ENCODE data around the gene IFNA10.
"Not testable (repeated sequence)": the region's sequence is repeated elsewhere in the genome, so short reads cannot be mapped to it uniquely, and the experiment has no call there.

IFNA10 gene

DNA sequence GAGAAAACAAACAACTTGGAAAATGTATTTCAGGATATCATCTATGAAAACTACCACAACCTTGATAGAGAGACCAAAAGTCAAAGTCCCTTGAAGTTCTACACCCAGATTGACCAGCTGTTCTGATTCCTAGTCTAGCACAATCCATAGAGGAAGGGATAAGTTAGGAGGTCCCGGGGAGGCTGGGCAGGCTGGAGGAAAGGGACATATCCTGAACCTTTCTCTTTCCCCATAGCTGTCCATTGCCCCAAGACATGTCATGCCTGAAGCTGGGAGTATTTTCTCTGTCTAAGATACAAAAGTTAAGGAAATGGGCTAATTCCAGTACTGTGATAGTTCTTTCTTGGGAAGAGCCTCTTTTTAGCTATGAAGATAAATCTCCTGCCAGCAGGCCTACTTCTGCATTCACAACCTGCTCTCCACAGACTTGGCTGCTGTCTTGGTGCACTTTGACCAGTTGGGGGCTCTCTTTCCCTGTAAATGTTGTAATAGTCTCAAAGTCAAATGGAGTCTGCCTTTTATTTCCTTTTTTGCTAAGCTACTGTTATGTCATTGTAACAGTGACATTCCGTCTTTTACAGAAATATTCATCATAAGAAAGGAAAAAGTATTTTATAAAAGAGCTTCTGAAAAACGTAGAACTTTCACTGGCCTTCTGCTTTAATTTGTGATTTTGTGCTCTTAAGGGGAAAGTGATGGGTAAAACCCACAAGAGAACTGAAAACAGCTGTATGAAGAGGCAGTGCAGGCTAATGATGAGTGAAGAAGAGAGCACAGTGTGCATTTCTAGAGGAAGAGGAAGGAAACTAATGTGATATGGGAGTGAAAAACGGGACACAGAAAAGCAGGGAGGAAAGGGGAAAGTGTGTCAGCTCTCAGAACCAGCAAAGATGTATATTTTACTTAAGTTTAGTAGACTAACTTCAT lies 23.9 kb downstream of the IFNA10 start:
- H3K36me3 ChIP-seq (ENCODE audit: control insufficient read depth in 1 of 2, insufficient read depth in 2 of 2, low read length in 2 of 2); H3K27ac ChIP-seq (ENCODE audit: low read length); H3K9me3 ChIP-seq (ENCODE audit: control insufficient read depth in 1 of 2, low read length in 2 of 2); H3K4me3 ChIP-seq (ENCODE audit: low read depth in 1 of 2, low read length in 2 of 2); H3K27me3 ChIP-seq (ENCODE audit: low read depth, low read length); H3K4me1 ChIP-seq (ENCODE audit: control insufficient read depth in 1 of 2, insufficient read depth in 2 of 2, low read length in 2 of 2): not testable (repeated sequence)

GRCh38 chr9:21174671-21175070 lies 32.3 kb downstream of the IFNA10 start:
- H3K4me3 ChIP-seq (ENCODE audit: low read depth in 1 of 2, low read length in 2 of 2): no peak overlapping the region
- H3K4me1 ChIP-seq (ENCODE audit: control insufficient read depth in 1 of 2, insufficient read depth in 2 of 2, low read length in 2 of 2): no peaks in the 10 kb centered on the region
- H3K27ac ChIP-seq (ENCODE audit: low read length): no peak overlapping the region
- no peaks in the 10 kb centered on the region for H3K36me3 ChIP-seq (ENCODE audit: control insufficient read depth in 1 of 2, insufficient read depth in 2 of 2, low read length in 2 of 2)
- no peaks in the 10 kb centered on the region for H3K9me3 ChIP-seq (ENCODE audit: control insufficient read depth in 1 of 2, low read length in 2 of 2)
- no peaks in the 10 kb centered on the region for H3K27me3 ChIP-seq (ENCODE audit: low read depth, low read length)

GRCh38 chr9:21172156-21172555 lies 34.8 kb downstream of the IFNA10 start:
- H3K36me3 ChIP-seq (ENCODE audit: control insufficient read depth in 1 of 2, insufficient read depth in 2 of 2, low read length in 2 of 2): no peaks in the 10 kb centered on the region
- H3K4me3 ChIP-seq (ENCODE audit: low read depth in 1 of 2, low read length in 2 of 2): no peak overlapping the region
- H3K9me3 ChIP-seq (ENCODE audit: control insufficient read depth in 1 of 2, low read length in 2 of 2): no peaks in the 10 kb centered on the region
- H3K27me3 ChIP-seq (ENCODE audit: low read depth, low read length): no peaks in the 10 kb centered on the region
- no peak overlapping the region for H3K27ac ChIP-seq (ENCODE audit: low read length)
- no peaks in the 10 kb centered on the region for H3K4me1 ChIP-seq (ENCODE audit: control insufficient read depth in 1 of 2, insufficient read depth in 2 of 2, low read length in 2 of 2)

GRCh38 chr9:21171351-21171750 lies 35.6 kb downstream of the IFNA10 start:
- Histone ChIP-seq H3K4me3 (ENCODE audit: low read depth in 1 of 2, low read length in 2 of 2) (no peak overlapping the region), H3K27ac (ENCODE audit: low read length) (no peak overlapping the region), H3K4me1 (ENCODE audit: control insufficient read depth in 1 of 2, insufficient read depth in 2 of 2, low read length in 2 of 2) (no peaks in the 10 kb centered on the region), H3K36me3 (ENCODE audit: control insufficient read depth in 1 of 2, insufficient read depth in 2 of 2, low read length in 2 of 2) (no peaks in the 10 kb centered on the region), H3K9me3 (ENCODE audit: control insufficient read depth in 1 of 2, low read length in 2 of 2) (no peaks in the 10 kb centered on the region), H3K27me3 (ENCODE audit: low read depth, low read length) (no peaks in the 10 kb centered on the region)

DNA sequence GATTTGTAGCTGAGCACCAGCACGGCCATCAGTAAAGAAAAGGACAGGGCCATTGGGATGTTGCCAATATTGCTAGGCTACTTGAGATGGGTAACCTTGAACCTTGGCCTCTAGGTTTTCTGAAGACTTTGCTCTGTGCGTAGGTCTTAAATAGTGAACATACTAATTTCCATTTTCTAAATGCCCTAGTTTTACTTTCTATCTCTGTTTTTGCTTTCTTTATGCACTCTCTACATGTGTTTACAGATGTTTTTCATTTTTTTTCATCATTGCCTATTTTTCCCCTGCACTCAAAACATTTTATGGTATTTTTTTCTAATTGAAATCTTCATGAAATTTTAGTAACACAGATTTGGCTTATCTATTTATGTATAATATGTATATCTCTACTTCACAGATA lies 40.4 kb downstream of the IFNA10 start, which contains the start of gene IFNA21:
TSS of gene IFNA21 (minus strand) at position 101 of the 400 bp plus-strand sequence. CDS start at position 53, 48 bp downstream.
- not testable (repeated sequence) for H3K4me1 ChIP-seq (ENCODE audit: control insufficient read depth in 1 of 2, insufficient read depth in 2 of 2, low read length in 2 of 2); H3K27ac ChIP-seq (ENCODE audit: low read length); H3K27me3 ChIP-seq (ENCODE audit: low read depth, low read length); H3K36me3 ChIP-seq (ENCODE audit: control insufficient read depth in 1 of 2, insufficient read depth in 2 of 2, low read length in 2 of 2); H3K4me3 ChIP-seq (ENCODE audit: low read depth in 1 of 2, low read length in 2 of 2); H3K9me3 ChIP-seq (ENCODE audit: control insufficient read depth in 1 of 2, low read length in 2 of 2)

GRCh38 chr9:21165516-21165915 lies 41.4 kb downstream of the IFNA10 start:
- H3K4me3 ChIP-seq (ENCODE audit: low read depth in 1 of 2, low read length in 2 of 2): no peak overlapping the region
- no peaks in the 10 kb centered on the region for H3K4me1 ChIP-seq (ENCODE audit: control insufficient read depth in 1 of 2, insufficient read depth in 2 of 2, low read length in 2 of 2)
- no peaks in the 10 kb centered on the region for H3K36me3 ChIP-seq (ENCODE audit: control insufficient read depth in 1 of 2, insufficient read depth in 2 of 2, low read length in 2 of 2)
- no peaks in the 10 kb centered on the region for H3K27me3 ChIP-seq (ENCODE audit: low read depth, low read length)
- no peak overlapping the region for H3K27ac ChIP-seq (ENCODE audit: low read length)
- peaks cover 0 to 4% of the 10 kb centered on the region in 2 donors for H3K9me3 ChIP-seq (ENCODE audit: control insufficient read depth in 1 of 2, low read length in 2 of 2)

DNA sequence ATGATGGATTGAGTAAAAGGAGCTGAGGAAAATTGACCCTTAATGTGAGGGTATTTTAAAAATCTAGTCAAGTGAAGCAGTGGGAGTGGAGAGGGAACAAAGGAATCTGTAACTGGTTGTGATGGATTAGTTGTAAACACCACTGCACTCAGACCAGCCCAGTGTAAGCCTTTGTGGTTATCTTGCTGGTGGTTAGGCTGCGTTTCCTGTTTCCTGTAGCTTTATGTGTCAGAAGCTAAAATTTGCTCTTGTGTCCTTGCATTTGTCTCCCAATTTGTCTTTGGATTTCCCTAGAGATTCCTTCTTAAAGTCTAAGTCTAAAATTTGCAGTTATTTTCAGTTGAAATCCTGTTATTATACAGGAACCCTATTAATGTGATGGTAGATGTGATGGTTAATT lies 46.8 kb downstream of the IFNA10 start:
- Histone ChIP-seq H3K27me3 (ENCODE audit: low read depth, low read length) (no peaks in the 10 kb centered on the region), H3K27ac (ENCODE audit: low read length) (no peak overlapping the region), H3K9me3 (ENCODE audit: control insufficient read depth in 1 of 2, low read length in 2 of 2) (peaks cover 0 to 6% of the 10 kb centered on the region in 2 donors), H3K4me1 (ENCODE audit: control insufficient read depth in 1 of 2, insufficient read depth in 2 of 2, low read length in 2 of 2) (no peaks in the 10 kb centered on the region), H3K4me3 (ENCODE audit: low read depth in 1 of 2, low read length in 2 of 2) (no peak overlapping the region), H3K36me3 (ENCODE audit: control insufficient read depth in 1 of 2, insufficient read depth in 2 of 2, low read length in 2 of 2) (no peaks in the 10 kb centered on the region)

All from muscle layer of duodenum (tissue), 2 donors.